HEK293T (cell line): ENCODE results near the gene TPRG1.

Source experiments
- CTCF ChIA-PET: fragments of 350-600 bp; formaldehyde crosslinking; extraction: SDS; loops from one replicate; lab custom pipeline; 2021; ENCODE audit warnings: antibody characterized with exemption, inconsistent platforms; lab: Yijun Ruan, JAX
- POLR2A ChIA-PET: fragments of 350-600 bp; formaldehyde crosslinking; extraction: SDS; loops from one replicate; lab custom pipeline; 2020; ENCODE audit warnings: antibody characterized with exemption, inconsistent platforms; lab: Yijun Ruan, JAX
- DNase-seq: peaks from one replicate; pipeline ENCODE4 v3.0.0; 2012; ENCODE audit warnings: mixed read lengths; ENCODE audit errors: extremely low spot score
- ARNT ChIP-seq: fragments of 450-650 bp; IDR thresholded peaks from 2 replicates; pipeline ENCODE4 v1.6.1; 2017; ENCODE audit warnings: mild to moderate bottlenecking
- BHLHE40 ChIP-seq: fragments of 450-650 bp; IDR thresholded peaks from 2 replicates; pipeline ENCODE4 v1.6.1; 2016; ENCODE audit warnings: mild to moderate bottlenecking, moderate library complexity, borderline replicate concordance
- CTBP1 ChIP-seq: fragments of 450-650 bp; IDR thresholded peaks from 2 replicates; pipeline ENCODE4 v1.6.1; 2016; ENCODE audit warnings: borderline replicate concordance
- ELF4 ChIP-seq: fragments of 450-650 bp; IDR thresholded peaks from 2 replicates; pipeline ENCODE4 v1.6.1; 2017; ENCODE audit warnings: antibody characterized with exemption
- FOXA1 ChIP-seq: fragments of 450-650 bp; IDR thresholded peaks from 2 replicates; pipeline ENCODE4 v1.6.1; 2016; ENCODE audit warnings: mild to moderate bottlenecking
- FOXK2 ChIP-seq: fragments of 450-650 bp; IDR thresholded peaks from 2 replicates; pipeline ENCODE4 v1.6.1; 2016; ENCODE audit warnings: mild to moderate bottlenecking
- FOXM1 ChIP-seq: fragments of 450-650 bp; IDR thresholded peaks from 2 replicates; pipeline ENCODE4 v1.6.1; 2017; ENCODE audit warnings: mild to moderate bottlenecking, borderline replicate concordance
- HDGF ChIP-seq: fragments of 450-650 bp; IDR thresholded peaks from 2 replicates; pipeline ENCODE4 v1.6.1; 2017; ENCODE audit warnings: antibody characterized with exemption, borderline replicate concordance
- L3MBTL2 ChIP-seq: fragments of 450-650 bp; conservative IDR thresholded peaks from 2 replicates; pipeline ENCODE4 v1.6.1; 2016; ENCODE audit warnings: mild to moderate bottlenecking
- LEF1 ChIP-seq: fragments of 450-650 bp; IDR thresholded peaks from 2 replicates; pipeline ENCODE4 v1.6.1; 2017; ENCODE audit warnings: mild to moderate bottlenecking, borderline replicate concordance
- NFRKB ChIP-seq: fragments of 450-650 bp; IDR thresholded peaks from 2 replicates; pipeline ENCODE4 v1.6.1; 2016; ENCODE audit warnings: mild to moderate bottlenecking, moderate library complexity
- PKNOX1 ChIP-seq: fragments of 450-650 bp; IDR thresholded peaks from 2 replicates; pipeline ENCODE4 v1.6.1; 2016
- SP1 ChIP-seq: fragments of 450-650 bp; IDR thresholded peaks from 2 replicates; pipeline ENCODE4 v1.6.1; 2017
- SUZ12 ChIP-seq: fragments of 450-650 bp; IDR thresholded peaks from 2 replicates; pipeline ENCODE4 v1.6.1; 2016; ENCODE audit warnings: mild to moderate bottlenecking
- TARDBP ChIP-seq: fragments of 450-650 bp; IDR thresholded peaks from 2 replicates; pipeline ENCODE4 v1.6.1; 2016
- ZNF384 ChIP-seq: fragments of 450-650 bp; IDR thresholded peaks from 2 replicates; pipeline ENCODE4 v1.6.1; 2016

TPRG1 gene

GRCh38 chr3:189171707-189172106 is at the start of gene TPRG1:
TSS of gene TPRG1 (plus strand) at chr3:189171971. CDS start at chr3:189207385, 35,414 bp downstream.
- ChIA-PET POLR2A (no interaction called here), CTCF (no interaction called here)
- no peak for DNase-seq
- TF ChIP-seq ZNF384 (no peak), ELF4 (no peak), FOXM1 (no peak), PKNOX1 (no peak), SUZ12 (no peak), HDGF (no peak), FOXA1 (no peak), LEF1 (no peak), NFRKB (no peak)

- no peak for TF ChIP-seq HDGF
- no peak for TF ChIP-seq L3MBTL2
- no peak for TF ChIP-seq LEF1
- TF ChIP-seq BHLHE40, result no peak
- TF ChIP-seq SUZ12, result no peak
- no peak for TF ChIP-seq SP1
- no peak for TF ChIP-seq CTBP1
- TF ChIP-seq PKNOX1, result no peak
- TF ChIP-seq FOXM1, result no peak
- no peak for TF ChIP-seq TARDBP
- no peak for TF ChIP-seq ELF4
- TF ChIP-seq FOXK2, result no peak
- TF ChIP-seq ZNF384, result no peak
- TF ChIP-seq NFRKB, result no peak
- TF ChIP-seq ARNT, result no peak
- no peak for TF ChIP-seq FOXA1
- CTCF ChIA-PET, result no interaction called here
- no peak for DNase-seq
- POLR2A ChIA-PET, result no interaction called here
Measured at GRCh38 chr3:189122110-189122509, 49.7 kb upstream of the TPRG1 start.

- no peak for DNase-seq
- POLR2A ChIA-PET, result no interaction called here
- CTCF ChIA-PET, result no interaction called here
Measured at GRCh38 chr3:189122526-189123205, 49.1 kb upstream of the TPRG1 start.

GRCh38 chr3:189123595-189124387 is 48.0 kb upstream of the TPRG1 start:
- POLR2A ChIA-PET, result no interaction called here
- CTCF ChIA-PET, result no interaction called here
- no peak for TF ChIP-seq ZNF384
- no peak for DNase-seq

More at GRCh38 chr3:189122526-189123205, 49.1 kb upstream of the TPRG1 start:
- TF ChIP-seq HDGF (no peak), NFRKB (no peak), FOXK2 (no peak), FOXM1 (no peak), L3MBTL2 (no peak), ARNT (no peak), ELF4 (no peak), PKNOX1 (no peak), LEF1 (no peak), ZNF384 (no peak), TARDBP (no peak), SUZ12 (no peak)

- POLR2A ChIA-PET, result no interaction called here
Measured at GRCh38 chr3:189132231-189132671, 39.5 kb upstream of the TPRG1 start.

More at GRCh38 chr3:189132231-189132671, 39.5 kb upstream of the TPRG1 start:
- CTCF ChIA-PET, result no interaction called here
- TF ChIP-seq TARDBP (no peak), CTBP1 (no peak), ZNF384 (no peak), LEF1 (no peak), FOXK2 (no peak), SUZ12 (no peak), BHLHE40 (no peak), PKNOX1 (no peak), FOXM1 (no peak), FOXA1 (no peak), ELF4 (no peak), ARNT (no peak), NFRKB (no peak), HDGF (no peak), L3MBTL2 (no peak), SP1 (no peak)
- DNase-seq, result no peak
